Kidney (tissue), 14 donors: Measurements from ENCODE around the gene PIP5K1C. TPM values are rescaled to one million over a fixed set of nuclear protein-coding genes. Genes with fewer than 3 reads are reported as not detected.
A peak's percentile ranks its signal among the peaks of the same experiment; 100 is the strongest.

Experiments used
- DNase-seq, 5 donors: peaks; one replicate each; pipeline ENCODE4 v3.0.0-alpha.2; 2013 to 2020
- FAIRE-seq: peaks from 2 replicates; lab custom pipeline; 2012; peaks lifted over from hg19 to GRCh38; lab: Jason Lieb, UNC
- H3K27ac ChIP-seq, 2 donors: one replicate each; pipeline ENCODE4 v1.7.0; 2013; ENCODE audit warnings: low read depth in 2 of 2, low read length in 2 of 2, inconsistent platforms in 1 of 2
- H3K27me3 ChIP-seq: one replicate; pipeline ENCODE4 v1.7.1; 2013; ENCODE audit warnings: low read length, inconsistent platforms; ENCODE audit not compliant: control insufficient read depth, insufficient read depth
- H3K36me3 ChIP-seq, 3 donors: one replicate each; pipeline versions ENCODE4 v1.7.0 to v1.7.1; 2013; ENCODE audit warnings: low read length in 3 of 3, control low read depth in 1 of 3, inconsistent platforms in 1 of 3; ENCODE audit not compliant: insufficient read depth in 3 of 3, control insufficient read depth in 2 of 3
- H3K4me1 ChIP-seq, 3 donors: one replicate each; pipeline versions ENCODE4 v1.7.0 to v1.7.1; 2013; ENCODE audit warnings: low read length in 3 of 3, inconsistent platforms in 1 of 3, low read depth in 1 of 3; ENCODE audit not compliant: control insufficient read depth in 2 of 3, insufficient read depth in 2 of 3
- H3K4me3 ChIP-seq, 3 donors: one replicate each; pipeline versions ENCODE4 v1.7.0 to v1.8.1; 2013; ENCODE audit warnings: low read length in 3 of 3, control low read depth in 1 of 3, inconsistent platforms in 1 of 3
- H3K9ac ChIP-seq, 3 donors: one replicate each; pipeline versions ENCODE4 v1.7.0 to v1.7.1; 2013; ENCODE audit warnings: low read length in 3 of 3, control low read depth in 1 of 3, inconsistent platforms in 1 of 3
- H3K9me3 ChIP-seq, 3 donors: one replicate each; pipeline versions ENCODE4 v1.7.0 to v1.7.1; 2013; ENCODE audit warnings: low read length in 3 of 3, control low read depth in 1 of 3, inconsistent platforms in 1 of 3; ENCODE audit not compliant: control insufficient read depth in 2 of 3, insufficient read depth in 1 of 3
- intact Hi-C: fragments of 100-400 bp; cut with DNase I; formaldehyde crosslinking; loops from one replicate; pipeline ENCODE4 v1.11.1; 2022
- polyA plus RNA-seq: library from polyadenylated mRNA; stranded (reverse); fragments of 350-450 nt; fragmentation: Illumina TruSeq; extraction: RNeasy Lipid Tissue Mini Kit (QIAGEN cat#74804); gene quantifications from one replicate; pipeline ENCODE4 v1.2.3, GENCODE V29; 2014; ENCODE audit warnings: low read depth, low replicate concordance; ENCODE audit not compliant: insufficient read depth
- total RNA-seq: library from RNA; stranded (reverse); fragmentation: NEBNext Ultra II Directional; extraction: Animal tissue kit (Norgen Biotek cat#: 25700); gene quantifications from one replicate; pipeline ENCODE4 v1.2.1, GENCODE V29; 2021
- TF ChIP-seq, protein P1 (sequence below): IDR thresholded peaks from 3 replicates; pipeline ENCODE4 v1.5.1; 2012; ENCODE audit warnings: mild to moderate bottlenecking, moderate library complexity, borderline replicate concordance; ENCODE audit not compliant: insufficient read depth; ENCODE audit errors: extremely low read depth
- donor health status: control.
- donor health status: control.
- donor health status: control.
- donor health status: control.
- donor health status: control.
- donor health status: DM: yes; HTN: yes; CAD: no.
- donor health status: Normal renal cell carcinoma (clear cell type).

PIP5K1C gene
- total and polyA plus RNA-seq, 2 donors from 2014 or later, result 11.2 to 35.6 TPM

DNA sequence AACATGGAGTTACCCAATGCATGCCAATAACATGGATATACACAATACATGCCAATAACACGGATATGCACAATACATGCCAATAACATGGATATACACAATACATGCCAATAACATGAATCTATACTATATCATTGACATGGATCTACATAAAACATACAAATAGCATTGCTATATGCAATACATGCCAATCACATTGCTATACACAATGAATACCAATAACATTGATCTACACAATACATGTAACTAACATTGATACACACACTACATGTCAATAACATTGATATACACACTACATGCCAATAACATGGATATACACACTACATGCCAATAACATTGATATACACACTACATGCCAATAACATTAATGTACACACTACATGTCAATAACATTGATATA is 932 bp upstream of the PIP5K1C start:
- H3K4me3 ChIP-seq, result no peak overlapping the region
- DNase-seq, result no peak
- FAIRE-seq, result no peak
- H3K27me3 ChIP-seq, result no peaks in the 10 kb centered on the region
- H3K9ac ChIP-seq, result no peak overlapping the region
- TF ChIP-seq, protein P1, sequence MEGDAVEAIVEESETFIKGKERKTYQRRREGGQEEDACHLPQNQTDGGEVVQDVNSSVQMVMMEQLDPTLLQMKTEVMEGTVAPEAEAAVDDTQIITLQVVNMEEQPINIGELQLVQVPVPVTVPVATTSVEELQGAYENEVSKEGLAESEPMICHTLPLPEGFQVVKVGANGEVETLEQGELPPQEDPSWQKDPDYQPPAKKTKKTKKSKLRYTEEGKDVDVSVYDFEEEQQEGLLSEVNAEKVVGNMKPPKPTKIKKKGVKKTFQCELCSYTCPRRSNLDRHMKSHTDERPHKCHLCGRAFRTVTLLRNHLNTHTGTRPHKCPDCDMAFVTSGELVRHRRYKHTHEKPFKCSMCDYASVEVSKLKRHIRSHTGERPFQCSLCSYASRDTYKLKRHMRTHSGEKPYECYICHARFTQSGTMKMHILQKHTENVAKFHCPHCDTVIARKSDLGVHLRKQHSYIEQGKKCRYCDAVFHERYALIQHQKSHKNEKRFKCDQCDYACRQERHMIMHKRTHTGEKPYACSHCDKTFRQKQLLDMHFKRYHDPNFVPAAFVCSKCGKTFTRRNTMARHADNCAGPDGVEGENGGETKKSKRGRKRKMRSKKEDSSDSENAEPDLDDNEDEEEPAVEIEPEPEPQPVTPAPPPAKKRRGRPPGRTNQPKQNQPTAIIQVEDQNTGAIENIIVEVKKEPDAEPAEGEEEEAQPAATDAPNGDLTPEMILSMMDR, result no peak
- peaks cover 0 to 12% (median 6%) of the 10 kb centered on the region in 3 donors for H3K4me1 ChIP-seq
- H3K9me3 ChIP-seq, result no peaks in the 10 kb centered on the region
- H3K36me3 ChIP-seq, result no peaks in the 10 kb centered on the region
- H3K27ac ChIP-seq, result no peak overlapping the region
- intact Hi-C loops, result no loop called here

DNA sequence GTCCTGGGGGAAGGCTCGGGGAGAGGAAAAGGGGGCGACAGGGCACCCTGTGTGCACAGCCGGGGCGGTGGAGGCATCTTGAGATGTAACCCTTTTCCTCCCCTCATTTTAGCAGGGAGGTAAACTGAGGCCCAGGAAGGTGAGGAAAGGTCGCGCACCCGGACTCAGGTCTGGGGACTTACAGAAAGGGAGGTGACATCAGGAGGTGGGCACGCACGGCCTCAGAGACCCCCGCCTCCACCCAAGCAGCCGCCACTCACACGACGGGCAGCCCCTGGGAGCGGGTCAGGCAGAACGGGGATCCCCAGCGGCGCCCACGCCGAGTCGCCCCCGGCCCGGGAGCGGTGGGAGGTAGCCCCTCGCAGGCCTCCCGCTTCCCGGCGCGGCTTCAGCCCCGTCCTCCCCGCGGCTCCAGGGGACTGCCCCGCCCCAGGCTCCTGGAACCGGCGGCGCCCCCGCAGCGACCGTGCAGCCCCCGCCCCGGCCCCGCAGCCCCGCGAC is 477 bp downstream of the PIP5K1C start:
- intact Hi-C loops, result no loop called here
- FAIRE-seq, result no peak
- Histone ChIP-seq H3K4me3 (peak overlapping the region; percentile 61 to 75 (median 73)), H3K9me3 (no peaks in the 10 kb centered on the region), H3K36me3 (no peaks in the 10 kb centered on the region), H3K9ac (peak overlapping the region; percentile 15 to 78 (median 55)), H3K4me1 (peaks cover 0 to 12% (median 6%) of the 10 kb centered on the region in 3 donors), H3K27ac (peak overlapping the region; percentile 57 to 69), H3K27me3 (no peaks in the 10 kb centered on the region)
- TF ChIP-seq, protein P1, result no peak
- DNase-seq, result peak in 2 of 5 donors; percentile 70 to 80

- peak overlapping the region; percentile 15 to 78 (median 55) for H3K9ac ChIP-seq
- H3K9me3 ChIP-seq, result no peaks in the 10 kb centered on the region
- TF ChIP-seq, protein P1, result no peak
- DNase-seq (peak in 3 of 5 donors; percentile 42 to 77 (median 67)), FAIRE-seq (no peak)
- H3K27ac ChIP-seq, result peak overlapping the region; percentile 57 to 69
- intact Hi-C loops, result no loop called here
- no peaks in the 10 kb centered on the region for H3K27me3 ChIP-seq
- peak overlapping the region; percentile 61 to 75 (median 73) for H3K4me3 ChIP-seq
- peaks cover 0 to 12% (median 6%) of the 10 kb centered on the region in 3 donors for H3K4me1 ChIP-seq
- H3K36me3 ChIP-seq, result no peaks in the 10 kb centered on the region
Measured at GRCh38 chr19:3698974-3699740, 1.1 kb downstream of the PIP5K1C start.
